Osteoblast (primary cell): ENCODE measurements around the gene BSN. TPM values are rescaled to one million over a fixed set of nuclear protein-coding genes. Genes with fewer than 3 reads are reported as not detected.

ENCODE experiments used
- DNase-seq: peaks from one replicate; pipeline ENCODE4 v3.0.0; 2011; ENCODE audit warnings: low spot score, mixed read lengths; ENCODE audit not compliant: insufficient read length; ENCODE audit errors: missing footprints
- H2AFZ ChIP-seq: 2 replicates; pipeline ENCODE4 v1.6.0; 2011; ENCODE audit warnings: mild to moderate bottlenecking, low read length
- H3K27ac ChIP-seq: 2 replicates; pipeline ENCODE4 v1.5.1; 2011; ENCODE audit warnings: mild to moderate bottlenecking, low read depth, low read length, moderate library complexity
- H3K27me3 ChIP-seq: 2 replicates; pipeline ENCODE4 v1.6.0; 2012; ENCODE audit warnings: mild to moderate bottlenecking, control low read depth, inconsistent platforms, low read length, moderate library complexity; ENCODE audit not compliant: insufficient read depth
- H3K36me3 ChIP-seq: 2 replicates; pipeline ENCODE4 v1.5.1; 2011; ENCODE audit warnings: mild to moderate bottlenecking, low read length, control low read depth, moderate library complexity; ENCODE audit not compliant: insufficient read depth
- H3K4me1 ChIP-seq: 2 replicates; pipeline ENCODE4 v1.5.1; 2011; ENCODE audit warnings: mild to moderate bottlenecking, low read length, control low read depth, moderate library complexity; ENCODE audit not compliant: insufficient read depth
- H3K4me2 ChIP-seq: 2 replicates; pipeline ENCODE4 v1.6.0; 2011; ENCODE audit warnings: mild to moderate bottlenecking, low read length; ENCODE audit not compliant: insufficient read depth
- H3K4me3 ChIP-seq: fragments of 200-600 bp; sonication (generic); 3 replicates; pipeline ENCODE4 v1.5.1; 2012; ENCODE audit warnings: mild to moderate bottlenecking, low read length, inconsistent platforms; ENCODE audit not compliant: insufficient read depth
- H3K79me2 ChIP-seq: 2 replicates; pipeline ENCODE4 v1.6.0; 2012; ENCODE audit warnings: mild to moderate bottlenecking, low read length, control low read depth, inconsistent platforms; ENCODE audit not compliant: insufficient read depth
- H3K9me3 ChIP-seq: 2 replicates; pipeline ENCODE4 v1.5.1; 2011; ENCODE audit warnings: low read depth, low read length, control low read depth
- H4K20me1 ChIP-seq: 2 replicates; pipeline ENCODE4 v1.6.0; 2012; ENCODE audit warnings: mild to moderate bottlenecking, low read length, control low read depth; ENCODE audit not compliant: insufficient read depth
- total RNA-seq: library from RNA; depleted of rRNA; stranded (reverse); fragments of >200 nt; gene quantifications from 2 replicates; pipeline ENCODE4 v1.2.3, GENCODE V29; 2012
- TF ChIP-seq, protein P1 (sequence below): IDR thresholded peaks from 2 replicates; pipeline ENCODE4 v1.5.1; 2011; ENCODE audit warnings: mild to moderate bottlenecking, low read depth, low read length, moderate library complexity; ENCODE audit errors: extremely low read depth

BSN gene
- total RNA-seq, 1 donor = under 0.01 TPM

GRCh38 chr3:49626101-49626581 lies 71.9 kb downstream of the BSN start:
- peak; percentile 73 for DNase-seq
- H3K4me2 ChIP-seq = no peak overlapping the region
- no peaks in the 10 kb centered on the region for H4K20me1 ChIP-seq
- TF ChIP-seq, protein P1, sequence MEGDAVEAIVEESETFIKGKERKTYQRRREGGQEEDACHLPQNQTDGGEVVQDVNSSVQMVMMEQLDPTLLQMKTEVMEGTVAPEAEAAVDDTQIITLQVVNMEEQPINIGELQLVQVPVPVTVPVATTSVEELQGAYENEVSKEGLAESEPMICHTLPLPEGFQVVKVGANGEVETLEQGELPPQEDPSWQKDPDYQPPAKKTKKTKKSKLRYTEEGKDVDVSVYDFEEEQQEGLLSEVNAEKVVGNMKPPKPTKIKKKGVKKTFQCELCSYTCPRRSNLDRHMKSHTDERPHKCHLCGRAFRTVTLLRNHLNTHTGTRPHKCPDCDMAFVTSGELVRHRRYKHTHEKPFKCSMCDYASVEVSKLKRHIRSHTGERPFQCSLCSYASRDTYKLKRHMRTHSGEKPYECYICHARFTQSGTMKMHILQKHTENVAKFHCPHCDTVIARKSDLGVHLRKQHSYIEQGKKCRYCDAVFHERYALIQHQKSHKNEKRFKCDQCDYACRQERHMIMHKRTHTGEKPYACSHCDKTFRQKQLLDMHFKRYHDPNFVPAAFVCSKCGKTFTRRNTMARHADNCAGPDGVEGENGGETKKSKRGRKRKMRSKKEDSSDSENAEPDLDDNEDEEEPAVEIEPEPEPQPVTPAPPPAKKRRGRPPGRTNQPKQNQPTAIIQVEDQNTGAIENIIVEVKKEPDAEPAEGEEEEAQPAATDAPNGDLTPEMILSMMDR = no peak
- no peak overlapping the region for H3K27ac ChIP-seq
- H3K9me3 ChIP-seq = no peaks in the 10 kb centered on the region
- no peak overlapping the region for H3K4me3 ChIP-seq
- peaks cover 5% of the 10 kb centered on the region for H3K4me1 ChIP-seq
- H3K79me2 ChIP-seq = no peaks in the 10 kb centered on the region
- H2AFZ ChIP-seq = no peak overlapping the region
- peaks cover 27% of the 10 kb centered on the region for H3K27me3 ChIP-seq
- no peaks in the 10 kb centered on the region for H3K36me3 ChIP-seq

- no peak overlapping the region for H3K27ac ChIP-seq
- no peaks in the 10 kb centered on the region for H3K36me3 ChIP-seq
- no peaks in the 10 kb centered on the region for H4K20me1 ChIP-seq
- TF ChIP-seq, protein P1 = no peak
- H3K4me1 ChIP-seq = peaks cover 5% of the 10 kb centered on the region
- peaks cover 22% of the 10 kb centered on the region for H3K27me3 ChIP-seq
- peaks cover under 1% of the 10 kb centered on the region for H3K9me3 ChIP-seq
- no peak for DNase-seq
- H3K4me2 ChIP-seq = no peak overlapping the region
- H3K79me2 ChIP-seq = no peaks in the 10 kb centered on the region
- no peak overlapping the region for H3K4me3 ChIP-seq
- no peak overlapping the region for H2AFZ ChIP-seq
These were observed 72.5 kb downstream of the BSN start for GRCh38 chr3:49626796-49627195.

- DNase-seq = no peak
- Histone ChIP-seq H3K4me1 (peaks cover 5% of the 10 kb centered on the region), H3K4me2 (no peak overlapping the region), H3K9me3 (peaks cover 2% of the 10 kb centered on the region), H3K4me3 (no peak overlapping the region), H3K36me3 (no peaks in the 10 kb centered on the region), H3K79me2 (no peaks in the 10 kb centered on the region), H4K20me1 (no peaks in the 10 kb centered on the region), H2AFZ (no peak overlapping the region), H3K27me3 (peaks cover 14% of the 10 kb centered on the region), H3K27ac (no peak overlapping the region)
- TF ChIP-seq, protein P1 = no peak
These were observed 73.4 kb downstream of the BSN start for GRCh38 chr3:49627634-49628033.

- Histone ChIP-seq H3K9me3 (peaks cover 2% of the 10 kb centered on the region), H2AFZ (no peak overlapping the region), H3K79me2 (no peaks in the 10 kb centered on the region), H4K20me1 (no peaks in the 10 kb centered on the region), H3K27ac (no peak overlapping the region), H3K4me2 (no peak overlapping the region), H3K36me3 (no peaks in the 10 kb centered on the region), H3K27me3 (peaks cover 12% of the 10 kb centered on the region), H3K4me3 (no peak overlapping the region), H3K4me1 (peaks cover 5% of the 10 kb centered on the region)
- no peak for DNase-seq
- TF ChIP-seq, protein P1 = no peak
These were observed 74.0 kb downstream of the BSN start for GRCh38 chr3:49628249-49628648.
